SIG-M5 treated with dmso at 0.1 percent for 504 hours (cell line): Measurements from ENCODE around the gene ZNF701.
"Not testable (repeated sequence)": the region's sequence is repeated elsewhere in the genome, so short reads cannot be mapped to it uniquely, and the experiment has no call there.

Experiments
- DNase-seq: peaks from one replicate; lab custom pipeline; 2025; ENCODE audit not compliant: unreplicated experiment; lab: John Stamatoyannopoulos, UW

ZNF701 gene

GRCh38 chr19:52570000-52570861 is at the start of gene ZNF701:
ZNF701 (plus strand) TSS chr19:52570287; CDS start chr19:52574148, 3,861 bp downstream.
- DNase-seq: no peak

GRCh38 chr19:52522551-52522950 is 47.5 kb upstream of the ZNF701 start:
- no peak for DNase-seq

GRCh38 chr19:52524086-52524485 is 46.0 kb upstream of the ZNF701 start:
- DNase-seq: no peak

GRCh38 chr19:52527134-52527955 is 42.7 kb upstream of the ZNF701 start, which contains the start of gene ZNF808:
ZNF808 (plus strand) TSS chr19:52527668; CDS start chr19:52543285, 15,617 bp downstream.
- DNase-seq: peak; percentile 66

GRCh38 chr19:52527956-52528351 is 42.1 kb upstream of the ZNF701 start:
- DNase-seq: no peak

- no peak for DNase-seq
Observed at GRCh38 chr19:52532480-52532879, 37.6 kb upstream of the ZNF701 start.

GRCh38 chr19:52533901-52534300 is 36.2 kb upstream of the ZNF701 start:
- no peak for DNase-seq

GRCh38 chr19:52535385-52535770 is 34.7 kb upstream of the ZNF701 start:
- DNase-seq: not testable (repeated sequence)

GRCh38 chr19:52535771-52536447 is 34.2 kb upstream of the ZNF701 start:
- no peak for DNase-seq

GRCh38 chr19:52536448-52536800 is 33.7 kb upstream of the ZNF701 start:
- no peak for DNase-seq

GRCh38 chr19:52538815-52539214 is 31.3 kb upstream of the ZNF701 start:
- not testable (repeated sequence) for DNase-seq

- DNase-seq: not testable (repeated sequence)
Observed at GRCh38 chr19:52541176-52541575, 28.9 kb upstream of the ZNF701 start.

- no peak for DNase-seq
Observed at GRCh38 chr19:52541608-52542007, 28.5 kb upstream of the ZNF701 start.

- not testable (repeated sequence) for DNase-seq
Observed at GRCh38 chr19:52542541-52542940, 27.5 kb upstream of the ZNF701 start.

GRCh38 chr19:52542984-52543664 is 27.0 kb upstream of the ZNF701 start:
- DNase-seq: no peak

GRCh38 chr19:52554216-52554971 is 15.7 kb upstream of the ZNF701 start:
- no peak for DNase-seq

GRCh38 chr19:52557231-52557995 is 12.7 kb upstream of the ZNF701 start:
- DNase-seq: no peak

GRCh38 chr19:52558732-52559445 is 11.2 kb upstream of the ZNF701 start:
- DNase-seq: not testable (repeated sequence)

- DNase-seq: not testable (repeated sequence)
Observed at GRCh38 chr19:52561611-52562010, 8.5 kb upstream of the ZNF701 start.
